ENCODE measurements around the gene SPANXC.
"Not testable (repeated sequence)": the region's sequence is repeated elsewhere in the genome, so short reads cannot be mapped to it uniquely, and the experiment has no call there.

SPANXC gene

GRCh38 chrX:141242417-141242816 lies at the start of gene SPANXC:
Gene SPANXC, minus strand, starts transcription at chrX:141242517. Its CDS starts 60 bp downstream, at chrX:141242457.
- DNase-seq, result not testable (repeated sequence)

- DNase-seq, result no peak
These were observed 37.2 kb upstream of the SPANXC start for GRCh38 chrX:141279476-141279875.

DNA sequence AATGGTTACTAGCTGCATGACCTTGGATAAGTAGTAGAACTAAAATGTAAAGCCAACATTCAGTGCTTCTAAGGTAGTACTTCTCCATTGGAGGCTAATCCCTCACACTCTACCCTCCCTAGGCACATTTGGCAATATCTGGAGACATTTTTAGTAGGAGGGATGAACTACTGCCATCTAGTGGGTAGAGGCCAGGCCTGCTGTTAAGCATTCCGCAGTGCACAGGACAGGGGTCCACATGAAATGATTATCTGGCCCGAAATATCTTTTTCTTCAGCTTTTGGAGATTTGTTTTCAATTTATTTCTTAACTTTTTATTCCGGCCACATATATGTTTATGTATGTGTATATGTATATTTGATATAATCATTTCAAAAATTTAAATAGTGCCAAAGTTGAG lies 36.0 kb upstream of the SPANXC start:
- DNase-seq, result no peak

- no peak for DNase-seq
These were observed 15.8 kb upstream of the SPANXC start for GRCh38 chrX:141258080-141258479.

DNA sequence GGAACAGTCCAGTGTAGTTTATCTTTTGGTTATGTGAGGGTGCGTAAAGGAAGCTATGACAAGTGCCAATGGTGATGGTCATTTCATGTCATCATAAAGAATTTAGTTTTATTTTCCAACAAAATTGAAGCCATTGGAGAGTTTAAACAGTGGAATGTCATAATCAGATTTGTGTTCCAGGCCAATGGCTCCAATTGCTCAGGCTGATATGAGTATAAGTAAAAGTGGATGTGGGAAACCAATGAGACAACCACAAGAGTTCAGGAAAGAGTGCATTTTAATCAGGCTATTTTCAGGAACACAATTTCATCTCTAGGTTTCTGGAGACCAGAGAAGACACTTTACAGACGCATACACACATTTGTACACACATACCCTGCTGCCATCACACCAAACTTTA lies 20.7 kb downstream of the SPANXC start:
- DNase-seq, result no peak

- no peak for DNase-seq
These were observed 21.8 kb downstream of the SPANXC start for GRCh38 chrX:141220342-141221008.

DNA sequence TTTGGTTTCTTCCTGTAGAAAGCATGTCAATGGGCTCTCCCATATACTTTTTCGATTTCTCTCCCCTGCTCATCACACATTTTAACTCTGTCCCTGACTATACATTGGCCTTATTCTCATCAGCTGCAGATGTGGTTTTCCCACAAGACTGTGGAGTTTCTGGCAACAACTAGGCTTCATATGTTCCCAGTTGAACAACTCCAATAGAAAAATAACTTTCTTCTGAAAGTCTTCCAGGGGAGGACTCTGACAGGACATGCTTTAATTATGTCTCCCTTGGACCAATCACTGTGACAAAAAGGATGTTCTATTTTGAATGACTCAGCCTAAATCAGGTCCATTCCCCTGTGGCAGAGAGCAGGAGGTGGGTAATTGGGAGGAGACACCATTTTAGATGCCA lies 28.1 kb downstream of the SPANXC start:
- DNase-seq, result no peak

DNA sequence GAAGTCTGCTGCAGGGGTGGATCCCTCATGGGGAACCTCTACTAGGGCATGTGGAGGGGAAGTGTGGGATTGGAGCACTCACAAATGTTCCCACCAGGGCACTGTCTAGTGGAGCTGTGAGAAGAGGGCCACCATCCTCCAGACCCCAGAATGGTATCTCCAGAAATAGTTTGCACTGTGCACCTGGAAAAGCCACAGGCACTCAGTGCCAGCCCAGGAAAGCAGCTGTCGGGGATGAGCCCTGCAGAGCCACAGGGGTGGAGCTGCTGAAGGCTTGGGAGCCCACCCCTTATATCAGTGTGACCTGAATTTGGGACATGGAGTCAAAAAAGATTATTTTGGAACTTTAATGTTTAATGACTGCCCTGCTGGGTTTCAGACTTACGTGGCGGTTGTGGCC lies 40.4 kb downstream of the SPANXC start:
- DNase-seq, result no peak

All from NCI-H146 (cell line).